HEK293T (cell line): ENCODE measurements around the gene GRAMD4.

Source experiments
- BHLHE40 ChIP-seq: fragments of 450-650 bp; IDR thresholded peaks from 2 replicates; pipeline ENCODE4 v1.6.1; 2016; ENCODE audit warnings: mild to moderate bottlenecking, moderate library complexity, borderline replicate concordance
- FOXA1 ChIP-seq: fragments of 450-650 bp; IDR thresholded peaks from 2 replicates; pipeline ENCODE4 v1.6.1; 2016; ENCODE audit warnings: mild to moderate bottlenecking
- HDGF ChIP-seq: fragments of 450-650 bp; IDR thresholded peaks from 2 replicates; pipeline ENCODE4 v1.6.1; 2017; ENCODE audit warnings: antibody characterized with exemption, borderline replicate concordance

GRCh38 chr22:46659791-46660186 is 39.6 kb downstream of the GRAMD4 start:
- TF ChIP-seq BHLHE40 (no peak), FOXA1 (no peak), HDGF (no peak)
